ENCODE results near the gene IGFBP4.
"Not testable (repeated sequence)": the region's sequence is repeated elsewhere in the genome, so short reads cannot be mapped to it uniquely, and the experiment has no call there.

IGFBP4 gene

DNA sequence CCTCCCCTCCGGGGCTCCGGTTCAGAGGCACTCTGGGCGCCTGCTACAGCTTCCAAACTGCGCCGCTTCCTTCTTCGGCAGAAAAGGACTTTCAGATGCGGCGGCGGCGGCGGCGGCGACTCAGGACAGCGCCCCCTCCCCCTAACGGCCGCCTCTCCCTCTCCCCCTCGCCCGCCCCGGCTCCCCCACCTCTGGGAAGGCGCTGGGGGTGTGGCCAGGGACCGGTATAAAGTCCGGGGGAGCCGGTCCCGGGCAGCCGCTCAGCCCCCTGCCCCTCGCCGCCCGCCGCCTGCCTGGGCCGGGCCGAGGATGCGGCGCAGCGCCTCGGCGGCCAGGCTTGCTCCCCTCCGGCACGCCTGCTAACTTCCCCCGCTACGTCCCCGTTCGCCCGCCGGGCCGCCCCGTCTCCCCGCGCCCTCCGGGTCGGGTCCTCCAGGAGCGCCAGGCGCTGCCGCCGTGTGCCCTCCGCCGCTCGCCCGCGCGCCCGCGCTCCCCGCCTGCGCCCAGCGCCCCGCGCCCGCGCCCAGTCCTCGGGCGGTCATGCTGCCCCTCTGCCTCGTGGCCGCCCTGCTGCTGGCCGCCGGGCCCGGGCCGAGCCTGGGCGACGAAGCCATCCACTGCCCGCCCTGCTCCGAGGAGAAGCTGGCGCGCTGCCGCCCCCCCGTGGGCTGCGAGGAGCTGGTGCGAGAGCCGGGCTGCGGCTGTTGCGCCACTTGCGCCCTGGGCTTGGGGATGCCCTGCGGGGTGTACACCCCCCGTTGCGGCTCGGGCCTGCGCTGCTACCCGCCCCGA lies at the start of gene IGFBP4:
IGFBP4 (plus strand) TSS at position 255 of the 792 bp plus-strand sequence; CDS start at position 541, 286 bp downstream.
- no peak for DNase-seq

DNA sequence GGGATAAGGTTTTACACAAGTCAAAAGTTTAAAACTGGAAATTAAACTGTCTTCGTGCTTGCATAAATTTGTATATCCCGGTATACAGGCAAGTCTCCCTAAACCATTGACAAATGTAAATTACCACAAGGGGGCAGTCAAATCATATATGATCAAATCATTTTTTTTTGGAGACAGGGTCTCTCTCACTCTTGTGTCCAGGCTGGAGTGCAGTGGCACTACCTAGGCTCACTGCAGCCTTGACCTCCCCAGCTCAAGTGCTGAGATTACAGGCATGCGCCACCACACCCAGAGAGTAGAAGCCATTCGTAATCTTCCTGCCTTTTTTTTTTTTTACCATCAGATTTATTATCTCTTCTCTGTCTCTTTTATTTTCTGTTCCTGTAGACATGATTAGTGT lies 44.1 kb upstream of the IGFBP4 start:
- no peak for DNase-seq

DNA sequence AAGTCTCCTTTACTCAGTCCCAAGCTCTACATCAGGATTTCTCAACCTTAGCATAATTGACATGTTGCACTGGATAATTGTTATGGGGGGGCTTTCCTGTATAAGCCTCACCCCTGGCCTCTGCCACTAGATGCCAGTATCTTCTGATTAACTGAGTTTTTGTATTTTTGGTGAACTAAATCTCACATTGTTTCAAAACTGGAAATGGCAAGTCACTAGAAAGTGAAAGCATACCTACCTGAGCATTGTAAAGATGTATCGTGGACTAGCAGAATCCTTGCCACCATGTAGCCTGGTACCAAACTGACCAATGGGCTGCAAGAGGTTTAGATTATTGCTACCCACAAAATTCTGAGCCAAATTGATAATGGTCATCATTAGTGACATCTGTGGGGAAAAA lies 40.6 kb upstream of the IGFBP4 start:
- no peak for DNase-seq

DNA sequence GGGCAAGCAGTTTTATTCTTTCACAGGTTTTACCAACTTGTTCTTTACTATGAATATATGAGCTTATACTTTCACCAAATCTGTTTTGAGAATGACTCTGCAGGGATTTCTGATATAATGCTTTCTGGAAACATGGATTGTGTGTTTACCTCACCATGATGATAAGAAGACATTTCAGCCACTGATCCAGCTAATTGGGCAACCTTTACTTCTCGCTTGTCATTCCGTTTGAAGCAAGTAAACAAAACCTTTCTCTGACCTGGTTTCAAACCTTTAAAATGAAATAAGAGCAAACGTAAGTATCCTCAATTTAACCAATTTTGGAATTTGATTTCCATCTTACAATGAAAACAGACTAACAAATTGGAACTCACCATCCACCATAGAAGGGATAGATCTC lies 39.2 kb upstream of the IGFBP4 start:
- DNase-seq, result no peak

DNA sequence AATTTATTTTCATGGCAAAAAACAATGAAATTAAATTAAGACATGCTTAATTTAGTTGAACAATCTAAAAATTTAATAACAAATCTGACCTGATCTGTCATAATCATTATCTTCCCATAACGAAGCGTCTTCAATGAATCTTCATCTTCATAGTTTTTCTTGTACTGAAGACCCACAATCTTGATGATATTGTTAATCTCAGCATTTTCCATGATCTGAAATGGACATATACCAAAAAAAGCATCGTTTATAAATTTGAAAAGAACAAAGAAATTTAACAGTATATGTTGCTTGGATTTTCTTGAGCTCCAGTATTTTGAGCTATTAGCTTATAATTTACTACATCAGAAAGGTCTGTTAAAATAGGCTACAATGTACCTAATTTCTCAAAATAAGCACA lies 35.8 kb upstream of the IGFBP4 start:
- DNase-seq, result no peak

DNA sequence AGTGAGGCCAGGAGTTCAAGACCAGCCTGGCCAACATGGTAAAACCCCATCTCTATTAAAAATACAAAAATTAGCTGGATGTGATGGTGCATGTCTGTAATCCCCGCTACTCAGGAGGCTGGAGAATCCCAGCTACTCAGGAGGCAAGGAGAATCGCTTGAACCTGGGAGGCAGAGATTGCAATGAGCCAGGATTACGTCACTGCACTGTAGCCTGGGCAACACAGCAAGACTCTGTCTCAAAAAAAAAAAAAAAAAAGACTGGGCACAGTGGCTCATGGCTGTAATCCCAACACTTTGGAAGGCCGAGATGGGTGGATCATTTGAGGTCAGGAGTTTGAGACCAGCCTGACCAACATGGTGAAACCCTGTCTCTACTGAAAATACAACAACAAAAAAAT lies 33.7 kb upstream of the IGFBP4 start:
- DNase-seq, result not testable (repeated sequence)

DNA sequence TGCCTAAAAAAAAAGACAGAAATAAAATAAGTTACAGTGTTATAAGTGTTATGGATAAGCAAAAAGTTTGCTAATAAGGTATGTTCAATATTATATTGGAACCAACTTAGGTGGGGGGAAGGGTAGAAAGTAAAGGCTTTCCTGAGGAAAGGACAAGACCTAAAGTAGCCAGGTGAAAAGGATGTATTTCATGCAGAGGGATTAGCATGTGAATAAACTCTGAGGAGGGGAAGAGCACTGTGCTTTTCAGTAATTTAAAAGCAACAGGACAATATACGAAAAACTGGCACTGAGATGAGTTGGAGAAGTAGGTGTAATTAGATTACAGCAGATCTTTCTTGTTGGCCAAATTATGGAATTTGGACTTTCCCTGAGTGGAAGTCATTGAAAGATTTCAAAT lies 33.2 kb upstream of the IGFBP4 start:
- no peak for DNase-seq

DNA sequence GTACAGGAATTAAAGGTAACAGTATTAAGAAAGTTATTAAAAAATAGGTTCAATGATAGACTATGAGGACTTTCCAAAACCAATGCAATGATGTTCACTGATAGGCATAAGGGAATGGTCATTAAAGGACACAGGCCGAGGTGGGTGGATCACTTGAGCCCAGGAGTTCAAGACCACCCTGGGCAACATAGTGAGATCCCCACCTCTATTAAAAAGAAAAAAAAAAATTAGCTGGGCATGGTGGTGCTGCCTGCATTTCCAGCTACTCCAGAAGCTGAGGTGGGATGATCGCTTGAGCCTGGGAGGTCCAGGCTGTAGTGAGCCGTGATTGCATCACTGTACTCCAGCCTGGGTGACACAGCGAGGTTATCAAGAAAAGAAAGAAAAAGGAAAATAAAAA lies 31.4 kb upstream of the IGFBP4 start:
- DNase-seq, result no peak

DNA sequence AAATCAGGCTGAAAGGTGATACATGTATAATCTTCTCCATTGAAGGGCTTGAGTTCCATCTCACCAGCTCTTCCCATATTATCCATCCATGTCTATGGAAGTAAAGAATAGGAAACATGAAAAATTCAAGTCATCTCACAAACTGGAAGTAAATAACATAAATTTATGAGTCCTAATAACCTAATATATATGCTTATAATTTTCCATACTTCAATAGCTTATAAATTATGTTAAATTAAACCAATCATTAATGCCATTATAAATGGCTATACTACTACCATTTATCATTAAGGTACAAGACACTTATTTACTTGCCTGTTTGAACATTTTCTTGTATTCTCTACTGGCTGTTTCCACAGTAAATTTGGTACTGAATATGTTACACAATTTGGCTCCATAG lies 30.4 kb upstream of the IGFBP4 start:
- no peak for DNase-seq

DNA sequence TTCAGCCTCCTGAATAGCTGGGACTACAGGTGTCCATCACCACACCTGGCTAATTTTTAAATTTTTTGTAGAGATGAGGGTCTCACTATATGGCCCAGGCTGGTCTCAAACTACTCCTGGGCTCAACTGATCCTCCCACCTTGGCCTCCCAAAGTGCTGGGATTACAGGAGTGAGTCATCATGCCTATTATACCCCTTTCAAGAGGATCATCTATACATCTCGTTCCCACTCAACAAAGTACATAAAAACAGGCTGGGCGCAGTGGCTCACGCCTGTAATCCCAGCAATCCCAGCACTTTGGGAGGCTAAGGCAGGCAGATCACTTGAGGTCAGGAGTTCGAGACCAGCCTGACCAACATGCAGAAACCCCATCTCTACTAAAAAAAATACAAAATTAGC lies 28.9 kb upstream of the IGFBP4 start:
- not testable (repeated sequence) for DNase-seq

DNA sequence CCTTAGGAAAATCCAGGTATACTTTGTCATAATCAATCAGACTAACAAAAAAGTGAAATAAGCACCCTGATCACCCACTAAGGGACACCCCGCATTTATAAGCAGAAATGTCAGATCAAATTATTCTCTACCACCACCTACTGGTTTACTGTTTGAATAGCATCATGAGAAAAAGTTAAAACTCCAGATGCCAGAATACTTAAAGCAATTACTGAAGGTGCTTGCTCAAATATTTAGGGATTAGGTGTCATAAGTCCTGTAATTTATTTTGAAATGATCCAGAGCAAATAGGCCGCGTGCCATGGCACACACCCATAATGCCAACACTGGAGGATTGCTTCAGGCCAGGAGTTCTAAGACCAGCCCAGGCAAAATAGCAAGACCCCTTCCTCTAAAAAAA lies 27.9 kb upstream of the IGFBP4 start:
- no peak for DNase-seq

DNA sequence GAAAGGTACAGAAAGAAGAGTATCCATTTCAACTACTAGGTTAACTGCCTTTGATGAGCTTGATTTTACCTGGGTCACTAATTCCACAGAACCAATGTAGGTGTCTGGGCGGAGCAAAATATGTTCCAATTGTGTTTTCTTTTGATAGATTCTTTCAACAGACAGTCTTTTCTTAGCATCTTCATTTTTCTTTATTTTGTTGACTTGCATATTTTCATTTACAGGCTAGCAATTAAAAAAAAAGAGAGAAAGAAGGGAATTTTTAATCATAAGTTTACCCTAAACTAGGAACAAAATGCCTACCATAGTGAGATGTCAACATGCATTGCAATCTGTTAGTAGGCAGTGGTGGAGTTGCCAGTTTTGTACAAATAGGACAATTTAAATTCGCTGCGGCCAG lies 26.6 kb upstream of the IGFBP4 start:
- DNase-seq, result no peak

DNA sequence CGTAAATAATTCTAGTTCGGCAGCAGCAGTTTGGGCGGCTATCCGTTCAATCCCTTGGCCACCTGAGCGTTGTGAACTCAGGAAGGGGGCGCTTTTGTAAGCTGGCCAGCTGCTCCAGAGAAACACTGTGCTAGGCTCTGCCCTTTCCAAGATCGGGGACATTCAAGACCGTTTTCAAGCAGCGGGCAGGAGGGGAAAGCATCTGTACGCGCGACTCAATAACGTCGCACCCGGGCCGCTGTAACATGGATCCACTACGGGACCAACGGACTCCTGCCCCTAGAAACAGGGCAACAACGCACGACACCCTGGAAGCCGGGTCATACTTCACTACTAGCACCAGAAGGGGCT lies 26.0 kb upstream of the IGFBP4 start:
- DNase-seq, result no peak

DNA sequence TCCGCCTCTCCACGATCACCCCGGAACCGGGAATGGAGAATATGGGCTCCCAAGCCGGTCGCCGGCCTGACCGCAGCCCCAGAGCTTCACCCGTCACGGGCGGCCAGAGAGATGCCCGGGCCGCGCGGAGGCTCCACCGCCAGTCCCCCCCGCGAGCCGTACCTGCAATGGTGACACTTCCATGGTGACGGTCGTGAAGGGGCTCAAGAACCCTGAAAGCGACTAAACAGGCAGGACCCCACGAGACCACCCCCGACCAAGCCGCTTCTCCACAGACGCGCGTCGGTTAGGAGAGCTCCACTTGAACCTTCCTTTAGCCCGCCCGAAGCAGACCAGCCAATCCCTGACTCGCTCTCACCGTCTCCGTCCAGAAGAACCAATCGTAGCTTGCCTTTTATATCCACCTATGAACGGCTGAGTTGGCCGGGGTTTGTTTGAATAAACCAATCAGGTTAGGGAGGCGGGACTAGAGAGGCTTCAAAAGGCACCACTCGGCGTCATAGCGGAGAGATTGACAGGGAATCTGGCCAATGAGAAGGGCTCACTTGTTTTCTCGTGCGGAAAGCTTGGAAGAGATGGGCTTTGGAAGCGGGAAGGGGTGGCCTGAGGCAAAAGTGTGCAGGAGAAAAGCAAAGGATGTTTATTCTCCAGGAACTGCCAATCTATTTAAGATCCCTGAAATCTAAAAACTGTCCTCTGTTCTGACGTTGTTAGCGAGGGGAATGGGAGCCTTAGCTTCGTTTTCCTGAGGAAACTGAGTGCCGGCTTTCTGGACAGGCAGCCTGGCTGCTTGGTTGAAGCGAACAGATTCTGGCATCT lies 25.4 kb upstream of the IGFBP4 start, which contains the start of gene TOP2A:
TOP2A (minus strand) TSS at position 288 of the 819 bp plus-strand sequence; CDS start at position 183, 105 bp downstream.
- DNase-seq, result peak; percentile 98

DNA sequence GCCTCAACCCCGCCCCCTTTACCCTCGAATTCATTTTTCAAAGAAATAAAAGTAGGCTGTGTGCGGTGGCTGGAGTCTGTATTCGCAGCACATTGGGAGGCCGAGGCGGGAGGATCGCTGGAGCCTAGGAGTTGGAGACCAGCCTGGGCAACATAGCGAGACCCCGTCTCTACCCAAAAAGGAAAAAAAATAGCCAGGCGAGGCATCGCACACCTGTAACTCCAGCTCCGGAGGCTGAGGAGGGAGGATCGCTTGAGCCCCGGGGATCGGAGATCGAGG lies 24.9 kb upstream of the IGFBP4 start:
- no peak for DNase-seq

DNA sequence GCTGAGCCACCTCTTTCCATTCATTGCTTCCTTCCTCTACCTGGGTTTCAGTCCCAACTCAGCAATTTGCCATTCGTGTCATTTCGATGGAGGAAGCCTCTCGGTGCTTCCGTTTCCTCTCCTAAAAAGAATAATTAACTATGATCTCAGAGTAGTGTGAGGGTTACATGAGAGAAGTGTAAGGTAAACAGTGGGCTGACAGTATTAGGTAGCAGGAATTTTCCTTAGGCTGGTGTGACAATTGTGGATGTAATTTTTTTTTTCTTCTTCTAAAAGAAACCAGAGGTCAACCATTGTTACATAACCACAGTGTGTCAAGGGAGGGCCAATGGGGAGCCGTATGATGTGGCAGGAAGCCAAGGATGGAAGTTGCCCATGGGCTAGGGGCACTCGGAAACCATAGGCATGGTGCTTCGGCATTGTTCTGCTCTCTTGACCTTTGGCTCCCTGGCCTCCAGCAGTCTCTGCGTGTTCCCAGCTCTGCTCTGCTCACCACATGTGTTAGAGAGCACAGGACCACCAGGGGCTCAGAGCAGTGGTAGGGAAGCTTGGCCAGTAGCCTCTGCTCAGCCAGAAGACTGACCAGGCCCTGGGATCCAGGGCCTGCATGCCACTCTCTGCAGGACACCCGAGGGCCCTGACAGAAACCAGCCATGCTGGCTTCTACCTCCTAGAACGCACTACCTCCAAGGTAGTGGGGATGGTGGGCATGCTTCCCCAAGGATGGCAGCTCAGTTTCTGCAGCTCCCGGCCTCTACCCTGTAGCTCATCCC lies 23.5 kb upstream of the IGFBP4 start:
- DNase-seq, result no peak

DNA sequence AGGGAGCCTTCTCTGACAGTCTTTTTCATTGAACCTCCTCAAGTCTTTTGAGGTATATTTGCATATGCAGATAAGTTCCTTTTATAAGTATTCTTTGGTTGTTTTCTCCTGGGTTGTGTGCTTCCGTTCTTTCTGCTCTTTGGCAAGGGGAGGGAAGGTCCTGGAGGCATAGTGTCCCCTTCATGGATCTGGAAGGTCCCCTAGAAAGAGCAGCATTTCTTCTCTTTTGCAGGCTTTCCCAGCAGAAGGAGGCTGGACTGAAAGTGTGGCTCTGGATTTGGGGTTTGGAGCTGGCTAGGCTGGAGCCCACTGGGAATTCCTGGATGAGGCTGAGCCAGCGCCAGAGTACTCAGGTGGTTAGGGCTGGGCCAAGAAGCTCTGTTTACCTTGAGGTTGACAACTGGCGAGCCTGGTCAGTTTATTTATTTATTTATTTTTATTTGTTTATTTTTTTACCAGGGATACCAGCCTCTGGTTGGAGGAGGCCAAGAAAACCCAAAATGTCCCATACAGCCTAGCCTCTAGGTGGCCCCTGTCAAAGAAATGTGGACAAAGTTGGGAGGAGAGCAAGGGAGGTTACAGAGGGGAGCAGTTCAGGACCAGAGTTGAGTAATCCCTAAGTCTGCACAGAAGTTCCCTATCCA lies 20.1 kb upstream of the IGFBP4 start:
- no peak for DNase-seq

DNA sequence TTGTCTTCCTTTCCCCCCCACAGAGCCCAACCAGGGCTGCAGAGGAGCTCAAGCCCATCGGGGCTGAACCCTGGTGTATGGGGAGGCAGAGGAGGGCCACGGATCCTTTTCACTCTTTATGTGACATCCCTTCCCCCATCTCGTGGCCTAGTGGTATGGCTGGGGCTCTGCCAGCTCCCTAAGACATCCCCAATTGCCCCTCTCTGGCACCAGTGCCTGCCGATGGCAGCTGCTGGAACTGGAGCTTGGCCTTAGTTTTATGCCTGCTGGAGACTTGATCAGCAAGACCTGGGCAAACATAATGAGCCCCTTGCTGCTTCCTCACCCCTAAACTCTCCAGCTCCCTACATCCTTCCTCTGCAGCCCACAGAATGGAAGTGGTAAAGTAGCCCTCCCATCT lies 17.5 kb upstream of the IGFBP4 start:
- DNase-seq, result no peak

DNA sequence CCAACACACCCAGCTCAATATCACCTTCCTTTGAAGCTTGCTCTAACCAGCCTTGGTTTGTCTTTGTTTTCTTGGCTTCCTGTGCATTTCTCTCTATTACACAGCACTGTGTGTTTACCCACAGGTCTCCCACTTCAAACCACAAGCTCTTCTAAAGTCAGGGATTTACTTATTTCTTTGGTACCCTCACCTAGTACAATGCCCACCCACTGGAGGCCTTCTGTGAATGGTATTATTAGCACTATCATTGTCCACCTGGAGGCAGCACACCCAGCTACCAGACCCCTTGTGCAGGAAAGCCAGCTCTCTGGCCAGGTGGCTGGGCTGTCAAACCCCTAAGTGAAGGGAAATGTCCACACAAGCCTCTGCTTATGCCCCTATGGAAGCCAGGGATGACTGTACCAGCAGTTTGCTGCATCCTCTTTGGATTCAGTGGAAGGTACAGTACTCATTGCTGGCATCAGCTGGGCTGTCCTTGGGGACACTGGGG lies 16.2 kb upstream of the IGFBP4 start:
- DNase-seq, result no peak

DNA sequence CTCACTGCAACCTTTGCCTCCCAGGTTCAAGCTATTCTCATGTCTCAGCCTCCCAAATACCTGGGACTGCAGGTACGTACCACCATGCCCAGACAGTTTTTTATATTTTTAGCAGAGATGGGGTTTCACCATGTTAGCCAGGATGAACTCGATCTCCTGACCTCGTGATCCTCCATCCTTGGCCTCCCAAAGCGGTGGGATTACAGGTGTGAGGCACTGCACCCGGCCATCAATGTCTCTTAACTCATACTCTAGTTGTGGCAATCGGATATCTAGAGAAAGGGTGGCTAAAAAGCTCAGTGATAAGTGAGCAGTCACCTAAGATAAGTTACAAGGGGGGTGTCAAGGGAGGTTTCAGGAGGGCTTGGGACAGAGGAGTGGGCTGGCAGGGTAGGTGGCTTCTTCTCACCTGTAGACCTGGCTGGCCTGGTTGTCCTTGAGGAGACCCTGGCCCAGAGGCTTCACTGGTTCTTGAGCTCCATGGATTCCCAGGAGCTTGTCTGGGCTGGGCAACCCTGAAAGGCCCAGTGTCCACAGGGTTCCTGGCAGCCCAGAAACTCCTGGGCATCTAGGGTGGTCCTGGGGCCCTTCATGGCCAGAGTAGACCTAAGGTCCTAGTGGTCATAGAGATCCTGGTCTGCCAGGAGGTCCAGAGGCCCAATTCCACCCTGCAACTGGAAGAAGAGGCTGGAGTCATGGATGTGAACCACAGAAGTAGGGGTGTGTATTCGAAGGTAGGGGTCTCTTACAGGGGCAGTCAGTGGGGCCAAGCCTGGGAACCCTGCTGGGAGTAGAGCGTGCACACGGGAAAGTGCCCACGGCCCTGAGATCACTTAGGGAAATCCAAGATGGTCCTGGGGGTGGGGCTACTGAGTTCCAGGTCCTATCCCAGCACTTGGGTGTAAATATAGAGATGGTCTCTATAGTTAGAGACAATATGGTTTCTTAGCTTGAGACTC lies 12.7 kb upstream of the IGFBP4 start:
- no peak for DNase-seq

DNA sequence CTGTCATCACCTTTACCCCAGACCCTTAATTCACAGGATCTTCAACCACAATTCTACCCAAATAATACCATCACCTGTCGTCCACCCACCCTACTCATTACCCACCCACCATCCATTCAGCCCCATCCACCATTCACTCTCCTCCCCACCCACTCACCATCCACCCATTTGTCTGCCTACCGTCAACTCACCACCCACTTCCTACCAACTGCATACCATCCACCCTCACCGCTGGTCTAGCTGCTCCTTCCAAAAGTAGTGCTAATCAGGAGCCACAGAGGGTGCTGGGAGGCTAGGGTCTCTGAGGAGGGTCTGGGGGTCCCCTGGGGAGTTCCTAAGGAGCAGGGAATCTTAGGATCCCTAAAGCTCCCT lies 12.0 kb upstream of the IGFBP4 start:
- DNase-seq, result no peak

Data from NCI-H187 treated with DMSO at 0.1 percent for 48 hours (cell line).